ENCODE measurements around the gene SLMAP.

The SLMAP gene

DNA sequence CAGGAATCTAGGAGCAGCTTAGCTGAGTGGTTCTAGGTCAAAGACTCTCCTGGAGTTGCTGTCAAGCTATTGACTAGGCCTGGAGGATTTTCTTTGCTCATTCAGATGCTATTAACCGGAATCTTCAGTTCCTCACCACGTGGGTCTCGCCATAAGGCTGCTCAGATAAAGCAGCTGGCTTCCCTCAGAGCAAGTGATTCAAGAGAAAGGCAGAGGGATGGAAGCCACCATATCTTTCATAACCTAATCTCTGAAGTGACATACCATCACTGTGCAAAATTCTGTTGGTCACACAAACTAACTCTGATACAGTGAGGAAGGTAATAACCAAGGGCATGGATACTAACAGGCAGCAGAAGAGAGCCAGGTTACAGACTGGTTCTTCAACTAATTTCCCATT, 179.4 kb downstream of the SLMAP start:
- in situ Hi-C loops (cut with MboI; ENCODE audit: low sequenced_read_pairs, unreplicated experiment), result no loop called here
- TF ChIP-seq, protein P1, sequence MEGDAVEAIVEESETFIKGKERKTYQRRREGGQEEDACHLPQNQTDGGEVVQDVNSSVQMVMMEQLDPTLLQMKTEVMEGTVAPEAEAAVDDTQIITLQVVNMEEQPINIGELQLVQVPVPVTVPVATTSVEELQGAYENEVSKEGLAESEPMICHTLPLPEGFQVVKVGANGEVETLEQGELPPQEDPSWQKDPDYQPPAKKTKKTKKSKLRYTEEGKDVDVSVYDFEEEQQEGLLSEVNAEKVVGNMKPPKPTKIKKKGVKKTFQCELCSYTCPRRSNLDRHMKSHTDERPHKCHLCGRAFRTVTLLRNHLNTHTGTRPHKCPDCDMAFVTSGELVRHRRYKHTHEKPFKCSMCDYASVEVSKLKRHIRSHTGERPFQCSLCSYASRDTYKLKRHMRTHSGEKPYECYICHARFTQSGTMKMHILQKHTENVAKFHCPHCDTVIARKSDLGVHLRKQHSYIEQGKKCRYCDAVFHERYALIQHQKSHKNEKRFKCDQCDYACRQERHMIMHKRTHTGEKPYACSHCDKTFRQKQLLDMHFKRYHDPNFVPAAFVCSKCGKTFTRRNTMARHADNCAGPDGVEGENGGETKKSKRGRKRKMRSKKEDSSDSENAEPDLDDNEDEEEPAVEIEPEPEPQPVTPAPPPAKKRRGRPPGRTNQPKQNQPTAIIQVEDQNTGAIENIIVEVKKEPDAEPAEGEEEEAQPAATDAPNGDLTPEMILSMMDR (IDR thresholded peaks at IDR 0.05; ENCODE audit: borderline replicate concordance, control extremely low read depth, extremely low read depth, insufficient read depth, missing control alignments), result no peak
- DNase-seq (ENCODE audit: low spot score), result no peak

DNA sequence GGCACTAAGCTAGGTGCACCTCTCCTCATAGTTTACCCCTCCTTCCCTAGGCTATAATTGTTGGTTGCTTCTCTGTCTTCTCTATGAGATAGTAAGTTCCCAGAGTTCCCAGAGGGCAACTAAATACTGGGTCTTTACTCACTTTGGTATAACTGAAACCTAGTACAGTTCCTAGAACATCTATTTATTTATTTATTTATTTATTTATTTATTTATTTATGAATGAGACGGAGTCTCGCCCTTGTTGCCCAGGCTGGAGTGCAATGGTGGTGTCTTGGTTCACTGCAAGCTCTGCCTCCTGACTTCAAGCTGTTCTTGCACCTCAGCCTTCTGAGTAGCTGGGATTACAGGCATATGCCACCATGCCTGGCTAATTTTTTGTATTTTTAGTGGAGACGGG, 181.0 kb downstream of the SLMAP start:
- no peak for DNase-seq (ENCODE audit: low spot score)
- in situ Hi-C loops (cut with MboI; ENCODE audit: low sequenced_read_pairs, unreplicated experiment), result no loop called here
- TF ChIP-seq, protein P1 (IDR thresholded peaks at IDR 0.05; ENCODE audit: borderline replicate concordance, control extremely low read depth, extremely low read depth, insufficient read depth, missing control alignments), result no peak

DNA sequence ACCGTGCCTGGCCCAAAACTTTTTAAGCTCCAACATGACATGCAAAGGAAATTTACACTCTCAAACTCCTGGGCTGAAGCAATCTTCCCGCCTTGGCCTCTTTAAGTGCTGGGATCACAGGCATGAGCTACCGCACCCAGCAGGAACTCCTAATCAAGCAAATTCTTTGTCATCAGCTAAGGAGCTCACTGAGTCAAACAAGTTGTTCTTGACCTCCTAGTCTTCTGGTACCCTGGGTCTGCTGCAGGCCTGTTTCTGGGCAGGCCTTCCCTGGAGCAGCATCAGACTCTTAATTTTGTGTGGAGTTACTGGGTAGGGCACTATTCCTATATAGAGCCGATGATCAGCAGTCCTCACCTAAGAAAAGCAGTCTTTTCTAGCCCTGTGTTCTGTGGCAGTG, 183.7 kb downstream of the SLMAP start:
- in situ Hi-C loops (cut with MboI; ENCODE audit: low sequenced_read_pairs, unreplicated experiment), result no loop called here
- no peak for DNase-seq (ENCODE audit: low spot score)
- TF ChIP-seq, protein P1 (IDR thresholded peaks at IDR 0.05; ENCODE audit: borderline replicate concordance, control extremely low read depth, extremely low read depth, insufficient read depth, missing control alignments), result no peak

DNA sequence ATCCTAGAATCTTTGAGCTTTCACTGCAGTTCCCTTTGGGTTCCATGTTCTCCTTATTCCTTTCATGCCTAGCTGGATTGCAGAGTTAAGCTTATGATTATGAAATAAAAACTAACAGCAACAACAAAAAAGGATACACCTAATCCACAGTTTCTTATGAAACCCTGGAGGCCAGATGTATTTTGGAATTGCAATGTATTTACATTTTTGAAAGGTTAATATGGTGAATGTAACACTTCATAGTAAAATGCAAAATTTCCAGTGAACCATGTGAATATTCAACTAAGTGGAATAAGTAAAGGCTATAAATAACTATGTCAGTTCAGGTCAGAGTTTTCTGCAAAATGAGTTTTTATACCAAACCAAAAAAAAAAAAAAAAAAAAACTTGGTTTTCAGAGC, 186.3 kb downstream of the SLMAP start:
- TF ChIP-seq, protein P1 (IDR thresholded peaks at IDR 0.05; ENCODE audit: borderline replicate concordance, control extremely low read depth, extremely low read depth, insufficient read depth, missing control alignments), result no peak
- in situ Hi-C loops (cut with MboI; ENCODE audit: low sequenced_read_pairs, unreplicated experiment), result no loop called here
- no peak for DNase-seq (ENCODE audit: low spot score)

DNA sequence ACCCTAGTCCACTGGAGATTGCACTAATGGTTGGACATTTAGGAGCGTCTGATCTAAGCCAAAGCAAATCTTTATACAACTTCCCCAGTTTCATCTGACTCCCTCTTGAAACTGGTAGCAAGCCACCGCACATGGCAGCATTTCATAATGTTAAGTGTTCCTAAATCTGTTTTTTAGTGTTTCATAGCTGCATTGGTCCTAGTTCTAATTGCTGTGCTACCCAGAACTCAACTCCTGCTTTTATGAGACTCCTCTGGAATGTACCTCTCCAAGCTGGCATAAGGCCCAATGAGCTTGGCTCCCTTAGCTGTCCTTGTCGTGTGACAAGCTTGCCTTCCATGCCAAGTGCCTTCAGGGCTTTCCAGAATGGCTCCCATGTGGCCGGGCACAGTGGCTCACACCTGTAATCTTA, 186.8 kb downstream of the SLMAP start:
- no peak for DNase-seq (ENCODE audit: low spot score)
- in situ Hi-C loops (cut with MboI; ENCODE audit: low sequenced_read_pairs, unreplicated experiment), result no loop called here
- TF ChIP-seq, protein P1 (IDR thresholded peaks at IDR 0.05; ENCODE audit: borderline replicate concordance, control extremely low read depth, extremely low read depth, insufficient read depth, missing control alignments), result no peak

DNA sequence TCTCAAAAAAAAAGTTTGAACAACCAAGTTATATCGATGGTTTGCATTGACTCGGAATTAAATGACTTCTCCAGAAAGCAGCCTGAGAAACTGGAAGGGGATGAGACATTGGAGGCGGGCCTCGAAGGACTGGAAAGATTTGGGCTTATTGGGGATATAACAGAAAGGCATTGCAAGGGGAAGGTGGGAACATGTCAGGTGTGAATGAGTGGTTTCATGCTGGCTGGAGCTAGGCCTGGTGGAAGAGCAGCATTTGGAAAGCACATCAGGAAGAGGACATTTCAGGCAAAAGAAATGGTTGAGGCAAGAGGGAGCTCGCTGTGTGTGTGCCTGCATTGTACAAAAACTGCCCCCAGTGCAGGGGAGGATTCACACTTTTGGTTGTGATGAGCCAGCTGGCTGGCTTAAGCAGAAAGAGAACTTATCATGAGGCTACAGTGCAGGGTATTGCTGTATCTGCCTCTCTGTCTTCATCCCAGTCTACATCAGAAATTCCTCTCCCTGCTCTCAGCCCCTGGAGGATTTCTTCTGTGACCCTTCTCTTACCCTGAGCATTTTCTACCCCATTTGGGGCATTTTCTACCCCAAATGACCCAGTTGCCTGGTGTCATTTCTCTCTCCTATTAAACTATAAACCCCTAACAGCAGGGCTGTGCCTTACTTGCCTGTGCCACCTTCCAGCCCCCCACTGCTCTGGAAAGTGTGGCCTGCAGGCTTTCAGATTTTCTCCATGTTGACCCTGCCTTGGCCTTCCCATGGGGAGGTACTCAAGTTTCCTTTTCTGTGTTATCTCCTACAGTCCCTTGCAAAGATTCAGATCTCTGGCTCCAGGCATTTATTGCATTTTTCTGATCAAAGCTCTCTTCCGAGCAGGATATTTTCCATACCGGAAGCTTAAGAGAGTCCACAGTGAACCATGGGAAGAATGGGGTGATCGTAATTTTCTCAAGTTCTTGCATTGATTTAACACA, 187.7 kb downstream of the SLMAP start:
- TF ChIP-seq, protein P1 (IDR thresholded peaks at IDR 0.05; ENCODE audit: borderline replicate concordance, control extremely low read depth, extremely low read depth, insufficient read depth, missing control alignments), result no peak
- in situ Hi-C loops (cut with MboI; ENCODE audit: low sequenced_read_pairs, unreplicated experiment), result no loop called here
- DNase-seq (ENCODE audit: low spot score), result no peak
